Esophagus squamous epithelium (tissue), 4 donors: ENCODE measurements around the gene SNTB2.

Experiments
- POLR2A ChIP-seq, 4 donors: fragments of 450-650 bp; IDR thresholded peaks; one replicate each; pipeline ENCODE4 v1.6.1; 2017; ENCODE audit warnings: antibody characterized with exemption in 4 of 4, mild to moderate bottlenecking in 4 of 4, moderate library complexity in 3 of 4
- TF ChIP-seq, protein P1 (sequence below), 6 experiments: fragments of 450-650 bp in 4 of 6; fragments of 200-600 bp in 2 of 6; sonication (generic) in 2 of 6; IDR thresholded peaks; one replicate each; pipeline ENCODE4 v1.5.1; 2016 to 2019; ENCODE audit warnings: antibody characterized with exemption in 6 of 6, mild to moderate bottlenecking in 4 of 6, moderate library complexity in 4 of 6

DNA sequence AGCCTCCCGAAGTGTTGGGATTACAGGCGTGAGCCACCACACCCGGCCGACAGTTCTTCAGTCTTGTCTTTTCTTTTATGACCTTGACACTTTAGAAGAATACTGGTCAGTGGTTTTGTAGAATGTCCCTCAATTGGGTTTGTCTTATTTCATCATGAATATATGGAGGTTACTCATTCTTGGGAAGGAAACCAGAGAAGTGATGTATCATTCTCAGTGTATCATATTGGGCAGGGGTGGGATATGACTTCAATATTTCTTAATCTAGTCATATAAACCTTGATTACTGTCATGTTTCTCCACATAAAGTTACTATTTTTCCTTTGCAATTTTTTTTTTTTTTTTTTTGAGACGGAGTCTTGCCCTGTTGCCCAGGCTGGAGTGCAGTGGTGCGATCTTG lies 36.9 kb downstream of the SNTB2 start:
- TF ChIP-seq, protein P1, sequence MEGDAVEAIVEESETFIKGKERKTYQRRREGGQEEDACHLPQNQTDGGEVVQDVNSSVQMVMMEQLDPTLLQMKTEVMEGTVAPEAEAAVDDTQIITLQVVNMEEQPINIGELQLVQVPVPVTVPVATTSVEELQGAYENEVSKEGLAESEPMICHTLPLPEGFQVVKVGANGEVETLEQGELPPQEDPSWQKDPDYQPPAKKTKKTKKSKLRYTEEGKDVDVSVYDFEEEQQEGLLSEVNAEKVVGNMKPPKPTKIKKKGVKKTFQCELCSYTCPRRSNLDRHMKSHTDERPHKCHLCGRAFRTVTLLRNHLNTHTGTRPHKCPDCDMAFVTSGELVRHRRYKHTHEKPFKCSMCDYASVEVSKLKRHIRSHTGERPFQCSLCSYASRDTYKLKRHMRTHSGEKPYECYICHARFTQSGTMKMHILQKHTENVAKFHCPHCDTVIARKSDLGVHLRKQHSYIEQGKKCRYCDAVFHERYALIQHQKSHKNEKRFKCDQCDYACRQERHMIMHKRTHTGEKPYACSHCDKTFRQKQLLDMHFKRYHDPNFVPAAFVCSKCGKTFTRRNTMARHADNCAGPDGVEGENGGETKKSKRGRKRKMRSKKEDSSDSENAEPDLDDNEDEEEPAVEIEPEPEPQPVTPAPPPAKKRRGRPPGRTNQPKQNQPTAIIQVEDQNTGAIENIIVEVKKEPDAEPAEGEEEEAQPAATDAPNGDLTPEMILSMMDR (IDR thresholded peaks at IDR 0.05) = no peak
- TF ChIP-seq POLR2A (IDR thresholded peaks at IDR 0.05) = no peak
